ENCODE data around the gene FURIN. TPM values are rescaled to one million over a fixed set of nuclear protein-coding genes. Genes with fewer than 3 reads are reported as not detected.
"Not testable (repeated sequence)": the region's sequence is repeated elsewhere in the genome, so short reads cannot be mapped to it uniquely, and the experiment has no call there.

Gene FURIN
- total and polyA plus RNA-seq, 8 donors = 43.6 to 114 (median 61.1) TPM

DNA sequence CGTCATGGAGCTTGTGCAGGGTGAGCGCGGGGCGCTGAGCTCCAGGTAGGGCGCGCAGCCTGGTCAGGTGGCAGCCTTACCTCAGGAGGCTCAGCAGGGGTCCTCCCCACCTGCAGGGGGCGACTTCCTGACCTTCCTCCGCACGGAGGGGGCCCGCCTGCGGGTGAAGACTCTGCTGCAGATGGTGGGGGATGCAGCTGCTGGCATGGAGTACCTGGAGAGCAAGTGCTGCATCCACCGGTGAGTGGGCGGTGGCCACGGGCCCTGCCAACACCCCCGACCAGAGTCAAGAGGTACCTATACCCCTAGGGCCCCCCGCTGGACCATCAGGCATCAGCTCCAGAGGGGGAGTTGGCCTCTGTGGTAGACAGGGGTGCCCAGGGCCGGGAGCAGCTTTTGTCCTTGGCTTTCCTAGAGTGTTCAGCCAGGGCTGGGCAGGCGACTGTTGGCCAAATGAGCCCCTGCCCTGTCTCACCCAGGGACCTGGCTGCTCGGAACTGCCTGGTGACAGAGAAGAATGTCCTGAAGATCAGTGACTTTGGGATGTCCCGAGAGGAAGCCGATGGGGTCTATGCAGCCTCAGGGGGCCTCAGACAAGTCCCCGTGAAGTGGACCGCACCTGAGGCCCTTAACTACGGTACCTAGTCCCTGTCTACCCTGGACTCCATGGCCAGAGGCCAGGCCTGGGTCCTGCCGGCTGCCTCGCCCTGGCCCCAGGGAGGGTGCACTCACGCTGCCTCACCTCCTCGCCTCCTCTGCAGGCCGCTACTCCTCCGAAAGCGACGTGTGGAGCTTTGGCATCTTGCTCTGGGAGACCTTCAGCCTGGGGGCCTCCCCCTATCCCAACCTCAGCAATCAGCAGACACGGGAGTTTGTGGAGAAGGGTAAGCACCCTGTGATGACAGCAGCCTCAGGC, 25.0 kb downstream of the FURIN start:
- no peaks in the 10 kb centered on the region for H3K9me3 ChIP-seq
- no peak overlapping the region for H3K4me3 ChIP-seq
- peaks cover 0 to 85% of the 10 kb centered on the region in 2 donors for H3K36me3 ChIP-seq
- H3K4me1 ChIP-seq = peaks cover 0 to 15% of the 10 kb centered on the region in 2 donors
- no peak for ATAC-seq
- no peaks in the 10 kb centered on the region for H3K27me3 ChIP-seq
- H3K27ac ChIP-seq = no peak overlapping the region
- intact Hi-C loops (cut with DNase I) = no loop called here
- peak in 1 of 4 donors; percentile 70 for DNase-seq
- TF ChIP-seq, protein P1, sequence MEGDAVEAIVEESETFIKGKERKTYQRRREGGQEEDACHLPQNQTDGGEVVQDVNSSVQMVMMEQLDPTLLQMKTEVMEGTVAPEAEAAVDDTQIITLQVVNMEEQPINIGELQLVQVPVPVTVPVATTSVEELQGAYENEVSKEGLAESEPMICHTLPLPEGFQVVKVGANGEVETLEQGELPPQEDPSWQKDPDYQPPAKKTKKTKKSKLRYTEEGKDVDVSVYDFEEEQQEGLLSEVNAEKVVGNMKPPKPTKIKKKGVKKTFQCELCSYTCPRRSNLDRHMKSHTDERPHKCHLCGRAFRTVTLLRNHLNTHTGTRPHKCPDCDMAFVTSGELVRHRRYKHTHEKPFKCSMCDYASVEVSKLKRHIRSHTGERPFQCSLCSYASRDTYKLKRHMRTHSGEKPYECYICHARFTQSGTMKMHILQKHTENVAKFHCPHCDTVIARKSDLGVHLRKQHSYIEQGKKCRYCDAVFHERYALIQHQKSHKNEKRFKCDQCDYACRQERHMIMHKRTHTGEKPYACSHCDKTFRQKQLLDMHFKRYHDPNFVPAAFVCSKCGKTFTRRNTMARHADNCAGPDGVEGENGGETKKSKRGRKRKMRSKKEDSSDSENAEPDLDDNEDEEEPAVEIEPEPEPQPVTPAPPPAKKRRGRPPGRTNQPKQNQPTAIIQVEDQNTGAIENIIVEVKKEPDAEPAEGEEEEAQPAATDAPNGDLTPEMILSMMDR (IDR thresholded peaks at IDR 0.05) = no peak

GRCh38 chr15:90895571-90896117, 27.3 kb downstream of the FURIN start:
- intact Hi-C loops (cut with DNase I) = no loop called here
- H3K4me3 ChIP-seq = no peak overlapping the region
- peak; percentile 22 for ATAC-seq
- H3K27ac ChIP-seq = peak overlapping the region in 1 of 2 donors; percentile 25
- peaks cover 0 to 15% of the 10 kb centered on the region in 2 donors for H3K4me1 ChIP-seq
- peaks cover 0 to 63% of the 10 kb centered on the region in 2 donors for H3K36me3 ChIP-seq
- DNase-seq = peak in 2 of 4 donors; percentile 18 to 44
- no peaks in the 10 kb centered on the region for H3K9me3 ChIP-seq
- no peaks in the 10 kb centered on the region for H3K27me3 ChIP-seq
- TF ChIP-seq, protein P1 (IDR thresholded peaks at IDR 0.05) = no peak

DNA sequence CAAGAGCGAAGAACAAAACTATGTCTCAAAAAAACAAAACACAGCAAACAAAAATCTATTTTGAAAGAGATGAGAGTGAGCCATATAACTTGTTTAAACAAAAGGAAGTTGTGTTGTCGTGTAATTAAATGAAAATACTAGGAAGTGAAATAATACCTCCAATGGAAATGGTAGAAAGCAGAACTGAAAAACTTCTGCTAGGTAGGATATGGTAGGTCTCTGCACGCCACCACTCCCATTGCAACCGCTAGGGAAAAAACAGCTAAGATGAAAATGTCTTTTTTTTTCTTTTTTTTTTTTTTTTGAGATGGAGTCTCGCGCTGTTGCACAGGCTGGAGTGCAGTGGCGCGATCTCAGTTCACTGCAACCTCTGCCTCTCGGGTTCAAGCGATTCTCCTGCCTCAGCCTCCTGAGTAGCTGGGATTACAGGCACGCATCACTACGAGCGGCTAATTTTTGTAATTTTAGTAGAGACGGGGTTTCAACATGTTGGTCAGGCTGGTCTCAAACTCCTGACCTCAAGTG, 28.8 kb downstream of the FURIN start:
- H3K9me3 ChIP-seq; ATAC-seq; intact Hi-C loops (cut with DNase I); H3K4me3 ChIP-seq; H3K27ac ChIP-seq; H3K27me3 ChIP-seq: not testable (repeated sequence)
- peak in 1 of 4 donors; percentile 2 for DNase-seq
- H3K4me1 ChIP-seq = peaks cover 0 to 20% of the 10 kb centered on the region in 2 donors
- peaks cover 0 to 48% of the 10 kb centered on the region in 2 donors for H3K36me3 ChIP-seq

GRCh38 chr15:90901175-90902039, 33.0 kb downstream of the FURIN start:
- Histone ChIP-seq H3K4me3 (peak overlapping the region in 1 of 2 donors; percentile 82), H3K27ac (peak overlapping the region; percentile 93 to 95), H3K36me3 (peaks cover 0 to 23% of the 10 kb centered on the region in 2 donors), H3K4me1 (peaks cover 8 to 20% of the 10 kb centered on the region in 2 donors), H3K27me3 (no peaks in the 10 kb centered on the region), H3K9me3 (no peaks in the 10 kb centered on the region)
- intact Hi-C loops (cut with DNase I) = no loop called here
- TF ChIP-seq, protein P1 (IDR thresholded peaks at IDR 0.05) = no peak
- DNase-seq (no peak), ATAC-seq (no peak)
